Panc1 (cell line): ENCODE data around the gene FAM221B. TPM values are rescaled to one million over a fixed set of nuclear protein-coding genes. Genes with fewer than 3 reads are reported as not detected.

Source experiments
- ATAC-seq: fragments of 200-7000 bp; cut with Tn5 transposase; 2 replicates; pipeline ENCODE4 v1.9.1; 2020; ENCODE audit warnings: mild to moderate bottlenecking, moderate library complexity
- BruUV-seq: library from RNA; stranded (reverse); fragments of 400-500 nt; replicated peaks from 2 replicates; lab custom pipeline; 2021; lab: Mats Ljungman, UMichigan
- CTCF ChIA-PET: fragments of 300-600 bp; sonication (Branson Sonifier 250); formaldehyde crosslinking; loops from one replicate; lab custom pipeline; 2022; ENCODE audit warnings: antibody characterized with exemption; lab: Charles Lee
- POLR2A ChIA-PET: fragments of 300-600 bp; sonication (Branson Sonifier 250); formaldehyde crosslinking; loops from one replicate; lab custom pipeline; 2022; ENCODE audit warnings: antibody characterized with exemption; lab: Charles Lee
- DNase-seq: peaks from one replicate; pipeline ENCODE4 v3.0.0-alpha.2; 2010; ENCODE audit warnings: low read depth, low spot score
- H3K27ac ChIP-seq: 2 replicates; pipeline ENCODE4 v1.5.1; 2011; ENCODE audit warnings: mild to moderate bottlenecking, low read length, inconsistent platforms
- H3K27me3 ChIP-seq: fragments of 200-500 bp; sonication (Bioruptor generic); 2 replicates; pipeline ENCODE4 v1.6.0; 2014; ENCODE audit warnings: low read length, inconsistent platforms; ENCODE audit not compliant: control insufficient read depth, insufficient read depth
- H3K36me3 ChIP-seq: fragments of 200-500 bp; sonication (Bioruptor generic); 2 replicates; pipeline ENCODE4 v1.5.1; 2014; ENCODE audit warnings: inconsistent platforms, mild to moderate bottlenecking, low read length, moderate library complexity; ENCODE audit not compliant: control insufficient read depth, insufficient read depth
- H3K4me1 ChIP-seq: 2 replicates; pipeline ENCODE4 v1.5.1; 2011; ENCODE audit warnings: inconsistent platforms, mild to moderate bottlenecking, low read length, moderate library complexity; ENCODE audit not compliant: control insufficient read depth, insufficient read depth
- H3K4me3 ChIP-seq, 2 experiments: 2 replicates each; pipeline ENCODE4 v1.5.1; 2011 to 2012; ENCODE audit warnings: low read depth in 2 of 2, low read length in 2 of 2, mild to moderate bottlenecking in 2 of 2, inconsistent platforms in 1 of 2, moderate library complexity in 1 of 2
- H3K9me3 ChIP-seq: fragments of 200-500 bp; sonication (Bioruptor generic); 2 replicates; pipeline ENCODE4 v1.5.1; 2014; ENCODE audit warnings: low read depth, mild to moderate bottlenecking, inconsistent platforms, low read length, moderate library complexity; ENCODE audit not compliant: control insufficient read depth, insufficient read depth
- CTCF ChIP-seq: fragments of 450-650 bp; IDR thresholded peaks from 2 replicates; pipeline ENCODE4 v1.5.1; 2017; ENCODE audit warnings: mild to moderate bottlenecking
- POLR2AphosphoS5 ChIP-seq: IDR thresholded peaks from 2 replicates; pipeline ENCODE4 v1.6.1; 2012; ENCODE audit warnings: mild to moderate bottlenecking, low read depth, low read length, moderate library complexity
- REST ChIP-seq, 2 experiments: IDR thresholded peaks; 2 replicates each; pipeline ENCODE4 v1.6.1; 2011 to 2012; ENCODE audit warnings: low read depth in 2 of 2, control low read depth in 1 of 2, low read length in 1 of 2, mild to moderate bottlenecking in 1 of 2, moderate library complexity in 1 of 2; ENCODE audit not compliant: insufficient read depth in 1 of 2
- SIN3A ChIP-seq: IDR thresholded peaks from 2 replicates; pipeline ENCODE4 v1.6.1; 2012; ENCODE audit warnings: low read depth, mild to moderate bottlenecking, low read length, moderate library complexity, borderline replicate concordance; ENCODE audit not compliant: insufficient read depth
- TCF7L2 ChIP-seq: IDR thresholded peaks from 2 replicates; pipeline ENCODE4 v1.6.1; 2011; ENCODE audit warnings: mild to moderate bottlenecking, low read depth, low read length, inconsistent platforms
- in situ Hi-C: cut with HindIII; loops from 2 replicates; pipeline ENCODE4 v1.10.0; 2016; ENCODE audit warnings: low sequenced_read_pairs, low pct_unique_long_range_greater_than_20kb
- intact Hi-C: fragments of 100-400 bp; cut with micrococcal nuclease; formaldehyde crosslinking; loops from one replicate; pipeline ENCODE4 v1.10.0; 2022; ENCODE audit not compliant: unreplicated experiment
- total RNA-seq: library from RNA; stranded (reverse); gene quantifications from one replicate; pipeline ENCODE4 v1.2.1, GENCODE V29; 2021; ENCODE audit not compliant: unreplicated experiment

The FAM221B gene
- total RNA-seq, 1 experiment from 2014 or later, result not detected

- no peak overlapping the region for H3K4me3 ChIP-seq
- CTCF ChIA-PET, result interaction anchor here (0.6 kb wide), 1 partner anchor 9 kb away, joined by 3 read pairs; no protein-coding TSS in a partner anchor
- H3K4me1 ChIP-seq, result no peaks in the 10 kb centered on the region; the same call in 1 of the 2 replicates
- H3K27ac ChIP-seq, result no peak overlapping the region
- BruUV-seq, result no TSS peak
- DNase-seq (no peak), ATAC-seq (no peak)
- POLR2A ChIA-PET, result interaction anchor here (0.6 kb wide), 1 partner anchor 128 kb away, joined by 8 read pairs; no protein-coding TSS in a partner anchor
- H3K9me3 ChIP-seq, result no peaks in the 10 kb centered on the region
- no peaks in the 10 kb centered on the region for H3K27me3 ChIP-seq
- TF ChIP-seq REST (IDR thresholded peaks at IDR 0.05; ENCODE audit: insufficient read depth in 1 of 2, low read depth in 2 of 2, low read length in 1 of 2) (no peak), CTCF (no peak), TCF7L2 (no peak), SIN3A (no peak)
- no peaks in the 10 kb centered on the region for H3K36me3 ChIP-seq
- intact Hi-C loops (no loop called here), in situ Hi-C loops (no loop called here)
These were observed 13.0 kb upstream of the FAM221B start for GRCh38 chr9:35841645-35841900.

GRCh38 chr9:35840881-35841644 is 12.5 kb upstream of the FAM221B start:
- DNase-seq (no peak), ATAC-seq (no peak)
- H3K36me3 ChIP-seq, result no peaks in the 10 kb centered on the region
- in situ Hi-C loops (no loop called here), intact Hi-C loops (no loop called here)
- CTCF ChIA-PET, result interaction anchor here (0.6 kb wide), 1 partner anchor 8 kb away, joined by 3 read pairs; no protein-coding TSS in a partner anchor
- TF ChIP-seq REST (IDR thresholded peaks at IDR 0.05; ENCODE audit: insufficient read depth in 1 of 2, low read depth in 2 of 2, low read length in 1 of 2), result no peak
- no peak for TF ChIP-seq SIN3A
- TF ChIP-seq TCF7L2, result no peak
- no peak for TF ChIP-seq POLR2AphosphoS5
- no peak for TF ChIP-seq CTCF
- POLR2A ChIA-PET, result no interaction called here
- H3K27me3 ChIP-seq, result no peaks in the 10 kb centered on the region
- no TSS peak for BruUV-seq
- H3K4me3 ChIP-seq, result no peak overlapping the region
- no peak overlapping the region for H3K27ac ChIP-seq
- no peaks in the 10 kb centered on the region for H3K9me3 ChIP-seq
- no peaks in the 10 kb centered on the region; the same call in 1 of the 2 replicates for H3K4me1 ChIP-seq
